Caco-2 (cell line): ENCODE measurements around the gene RAPGEF5. TPM values are rescaled to one million over a fixed set of nuclear protein-coding genes. Genes with fewer than 3 reads are reported as not detected.

Experiments used
- BruUV-seq: library from RNA; stranded (reverse); fragments of 400-500 nt; replicated peaks from 2 replicates; lab custom pipeline; 2021; lab: Mats Ljungman, UMichigan
- CTCF ChIA-PET: fragments of 300-600 bp; sonication (Branson Sonifier 250); formaldehyde crosslinking; loops from one replicate; lab custom pipeline; 2022; ENCODE audit warnings: antibody characterized with exemption; lab: Charles Lee
- POLR2A ChIA-PET: fragments of 300-600 bp; sonication (Branson Sonifier 250); formaldehyde crosslinking; loops from one replicate; lab custom pipeline; 2022; ENCODE audit warnings: antibody characterized with exemption; lab: Charles Lee
- DNase-seq, 2 experiments: peaks; one replicate each; pipeline versions ENCODE4 v3.0.0 to v3.0.0-alpha.2; 2020 to 2022
- H3K27me3 ChIP-seq: replicated peaks from 2 replicates; pipeline ENCODE4 v1.6.0; 2011; ENCODE audit warnings: low read length; ENCODE audit not compliant: control insufficient read depth, insufficient read depth
- H3K36me3 ChIP-seq: 2 replicates; pipeline ENCODE4 v1.5.1; 2011; ENCODE audit warnings: low read length; ENCODE audit not compliant: control insufficient read depth, insufficient read depth
- H3K4me1 ChIP-seq: fragments of 250-450 bp; sonication (Bioruptor Pico); 2 replicates; pipeline ENCODE4 v1.5.1; 2020; ENCODE audit warnings: mild to moderate bottlenecking
- H3K4me3 ChIP-seq: 2 replicates; pipeline ENCODE4 v1.5.1; 2011; ENCODE audit warnings: low read depth, mild to moderate bottlenecking, control low read depth, low read length
- H3K9me3 ChIP-seq: fragments of 250-450 bp; sonication (Bioruptor Pico); 2 replicates; pipeline ENCODE4 v1.5.1; 2020; ENCODE audit warnings: mild to moderate bottlenecking, moderate library complexity
- H3K27ac Mint-ChIP-seq: one replicate; pipeline ENCODE4 v1.8.0; 2022; ENCODE audit warnings: mixed read lengths; ENCODE audit not compliant: unreplicated experiment
- H3K27me3 Mint-ChIP-seq: one replicate; pipeline ENCODE4 v1.8.0; 2022; ENCODE audit warnings: mixed read lengths; ENCODE audit not compliant: insufficient read depth, unreplicated experiment
- H3K36me3 Mint-ChIP-seq: one replicate; pipeline ENCODE4 v1.8.0; 2022; ENCODE audit warnings: mild to moderate bottlenecking, mixed read lengths; ENCODE audit not compliant: insufficient read depth, unreplicated experiment
- H3K4me1 Mint-ChIP-seq: one replicate; pipeline ENCODE4 v1.8.0; 2022; ENCODE audit warnings: low read depth, mixed read lengths; ENCODE audit not compliant: unreplicated experiment
- H3K4me3 Mint-ChIP-seq: one replicate; pipeline ENCODE4 v1.8.0; 2022; ENCODE audit warnings: mild to moderate bottlenecking, moderate library complexity, mixed read lengths; ENCODE audit not compliant: unreplicated experiment
- H3K9me3 Mint-ChIP-seq: one replicate; pipeline ENCODE4 v1.8.0; 2022; ENCODE audit warnings: mixed read lengths; ENCODE audit not compliant: unreplicated experiment
- CTCF ChIP-seq, 2 experiments: fragments of 200-600 bp in 1 of 2; IDR thresholded peaks; 1 replicate in 1 of 2; 2 replicates in 1 of 2; pipeline versions ENCODE4 v1.5.1 to v1.8.0; 2011 to 2022; ENCODE audit warnings: antibody characterized with exemption in 1 of 2, control low read depth in 1 of 2, inconsistent platforms in 1 of 2, low read depth in 1 of 2, low read length in 1 of 2, mild to moderate bottlenecking in 1 of 2, moderate library complexity in 1 of 2; ENCODE audit not compliant: insufficient read depth in 1 of 2, severe bottlenecking in 1 of 2, unreplicated experiment in 1 of 2
- intact Hi-C: fragments of 100-400 bp; cut with micrococcal nuclease; formaldehyde crosslinking; loops from one replicate; pipeline ENCODE4 v1.10.0; 2022; ENCODE audit not compliant: unreplicated experiment
- total RNA-seq: library from RNA; stranded (reverse); gene quantifications from 2 replicates; pipeline ENCODE4 v1.2.3, GENCODE V29; 2022

RAPGEF5 gene
- total RNA-seq, 1 experiment from 2014 or later: 16.9 TPM

GRCh38 chr7:22317632-22318031 lies 39.3 kb downstream of the RAPGEF5 start:
- BruUV-seq: no TSS peak
- H3K27ac Mint-ChIP-seq: no peak overlapping the region
- intact Hi-C loops: no loop called here
- no peak overlapping the region for H3K4me3 Mint-ChIP-seq
- no peaks in the 10 kb centered on the region for H3K27me3 Mint-ChIP-seq
- Histone ChIP-seq H3K9me3 (no peaks in the 10 kb centered on the region), H3K27me3 (no peaks in the 10 kb centered on the region), H3K4me1 (peaks cover 11% of the 10 kb centered on the region), H3K36me3 (no peaks in the 10 kb centered on the region), H3K4me3 (no peak overlapping the region)
- no peak for DNase-seq
- H3K9me3 Mint-ChIP-seq: no peaks in the 10 kb centered on the region
- H3K36me3 Mint-ChIP-seq: peaks cover 5% of the 10 kb centered on the region
- peaks cover 10% of the 10 kb centered on the region for H3K4me1 Mint-ChIP-seq
- TF ChIP-seq CTCF (IDR thresholded peaks at IDR 0.05; ENCODE audit: insufficient read depth in 1 of 2, low read depth in 1 of 2, low read length in 1 of 2, severe bottlenecking in 1 of 2, unreplicated experiment in 1 of 2): no peak
- ChIA-PET POLR2A (no interaction called here), CTCF (no interaction called here)

GRCh38 chr7:22316914-22317313 lies 40.0 kb downstream of the RAPGEF5 start:
- intact Hi-C loops: no loop called here
- TF ChIP-seq CTCF (IDR thresholded peaks at IDR 0.05; ENCODE audit: insufficient read depth in 1 of 2, low read depth in 1 of 2, low read length in 1 of 2, severe bottlenecking in 1 of 2, unreplicated experiment in 1 of 2): no peak
- H3K27ac Mint-ChIP-seq: no peak overlapping the region
- H3K4me1 Mint-ChIP-seq: peaks cover 10% of the 10 kb centered on the region
- no peak for DNase-seq
- no peaks in the 10 kb centered on the region for H3K9me3 ChIP-seq
- BruUV-seq: no TSS peak
- ChIA-PET POLR2A (no interaction called here), CTCF (interaction anchor here (0.7 kb wide), 1 partner anchor 678 kb away, joined by 3 read pairs; no protein-coding TSS in a partner anchor)
- H3K36me3 ChIP-seq: no peaks in the 10 kb centered on the region
- peaks cover 11% of the 10 kb centered on the region for H3K4me1 ChIP-seq
- H3K36me3 Mint-ChIP-seq: peaks cover 5% of the 10 kb centered on the region
- no peak overlapping the region for H3K4me3 Mint-ChIP-seq
- no peaks in the 10 kb centered on the region for H3K27me3 Mint-ChIP-seq
- H3K4me3 ChIP-seq: no peak overlapping the region
- H3K9me3 Mint-ChIP-seq: no peaks in the 10 kb centered on the region
- H3K27me3 ChIP-seq: no peaks in the 10 kb centered on the region

- intact Hi-C loops: no loop called here
- no peaks in the 10 kb centered on the region for H3K9me3 Mint-ChIP-seq
- BruUV-seq: no TSS peak
- Histone ChIP-seq H3K27me3 (no peaks in the 10 kb centered on the region), H3K4me3 (no peak overlapping the region), H3K9me3 (no peaks in the 10 kb centered on the region), H3K4me1 (no peaks in the 10 kb centered on the region), H3K36me3 (peaks cover 4% of the 10 kb centered on the region)
- no peaks in the 10 kb centered on the region for H3K27me3 Mint-ChIP-seq
- H3K4me1 Mint-ChIP-seq: no peaks in the 10 kb centered on the region
- CTCF ChIA-PET: interaction anchor here (0.8 kb wide), 1 partner anchor 49 kb away, joined by 3 read pairs; no protein-coding TSS in a partner anchor
- TF ChIP-seq CTCF (IDR thresholded peaks at IDR 0.05; ENCODE audit: insufficient read depth in 1 of 2, low read depth in 1 of 2, low read length in 1 of 2, severe bottlenecking in 1 of 2, unreplicated experiment in 1 of 2): no peak
- H3K4me3 Mint-ChIP-seq: no peak overlapping the region
- POLR2A ChIA-PET: no interaction called here
- peaks cover 11% of the 10 kb centered on the region for H3K36me3 Mint-ChIP-seq
- no peak for DNase-seq
- no peak overlapping the region for H3K27ac Mint-ChIP-seq
Measured at GRCh38 chr7:22307816-22308215, 49.1 kb downstream of the RAPGEF5 start.
